Upper lobe of left lung (tissue), 6 donors: ENCODE results near the gene MED8. TPM values are rescaled to one million over a fixed set of nuclear protein-coding genes. Genes with fewer than 3 reads are reported as not detected.

Source experiments
- ATAC-seq, 2 donors: fragments of 200-7000 bp; cut with Tn5 transposase; one replicate each; pipeline ENCODE4 v1.9.1; 2022; ENCODE audit warnings: mild to moderate bottlenecking in 2 of 2, moderate library complexity in 2 of 2; ENCODE audit not compliant: low FRiP score in 2 of 2
- DNase-seq, 2 donors: peaks; one replicate each; pipeline ENCODE4 v3.0.0-alpha.2; 2019 to 2020
- H3K27ac ChIP-seq, 4 donors: fragments of 200-600 bp; sonication (generic); one replicate each; pipeline ENCODE4 v1.5.1; 2016 to 2019
- H3K27me3 ChIP-seq, 4 donors: fragments of 200-600 bp; sonication (generic); one replicate each; pipeline ENCODE4 v1.5.1; 2017 to 2019
- H3K36me3 ChIP-seq, 4 donors: fragments of 200-600 bp; sonication (generic); one replicate each; pipeline ENCODE4 v1.5.1; 2016 to 2019
- H3K4me1 ChIP-seq, 4 donors: fragments of 200-600 bp; sonication (generic); one replicate each; pipeline ENCODE4 v1.5.1; 2018 to 2019
- H3K4me3 ChIP-seq, 4 donors: fragments of 200-600 bp; sonication (generic); one replicate each; pipeline ENCODE4 v1.5.1; 2017 to 2019; ENCODE audit warnings: mild to moderate bottlenecking in 2 of 4, moderate library complexity in 1 of 4
- H3K9me3 ChIP-seq, 4 donors: fragments of 200-600 bp; sonication (generic); one replicate each; pipeline ENCODE4 v1.5.1; 2018 to 2019
- EP300 ChIP-seq, 4 donors: sonication (generic); formaldehyde crosslinking; IDR thresholded peaks; one replicate each; pipeline ENCODE4 v1.5.1; 2017; ENCODE audit warnings: antibody characterized with exemption in 4 of 4, control low read depth in 2 of 4
- POLR2A ChIP-seq, 4 donors: fragments of 450-650 bp; IDR thresholded peaks; one replicate each; pipeline ENCODE4 v1.5.1; 2016 to 2017; ENCODE audit warnings: antibody characterized with exemption in 4 of 4, mild to moderate bottlenecking in 2 of 4
- POLR2AphosphoS5 ChIP-seq, 2 donors: sonication (generic); formaldehyde crosslinking; IDR thresholded peaks; one replicate each; pipeline ENCODE4 v1.5.1; 2017; ENCODE audit warnings: antibody characterized with exemption in 2 of 2
- WGBS, 2 donors: methylation state at CpG; one replicate each; pipeline ENCODE4 v1.1.5; 2017 to 2018; 5-methylcytosine and 5-hydroxymethylcytosine counted together
- total RNA-seq, 6 donors: library from RNA; depleted of rRNA in 4 of 6; stranded (reverse); fragments of >200 nt in 4 of 6; gene quantifications; one replicate each; pipeline versions ENCODE4 v1.1.0 to v1.2.1, GENCODE V29; 2016 to 2021
- TF ChIP-seq, protein P1 (sequence below), 6 experiments: fragments of 450-650 bp in 4 of 6; fragments of 200-600 bp in 2 of 6; sonication (generic) in 2 of 6; IDR thresholded peaks; one replicate each; pipeline ENCODE4 v1.5.1; 2016 to 2019; ENCODE audit warnings: antibody characterized with exemption in 6 of 6
- donor health status: DM: no; HTN: no; CAD: no; lungs with moderate emphysema.
- donor health status: DM: no; HTN: yes; CAD: no; lungs with severe emphysema.

The MED8 gene
- total RNA-seq, 6 donors from 2014 or later: 13.8 to 59.7 (median 38.4) TPM

DNA sequence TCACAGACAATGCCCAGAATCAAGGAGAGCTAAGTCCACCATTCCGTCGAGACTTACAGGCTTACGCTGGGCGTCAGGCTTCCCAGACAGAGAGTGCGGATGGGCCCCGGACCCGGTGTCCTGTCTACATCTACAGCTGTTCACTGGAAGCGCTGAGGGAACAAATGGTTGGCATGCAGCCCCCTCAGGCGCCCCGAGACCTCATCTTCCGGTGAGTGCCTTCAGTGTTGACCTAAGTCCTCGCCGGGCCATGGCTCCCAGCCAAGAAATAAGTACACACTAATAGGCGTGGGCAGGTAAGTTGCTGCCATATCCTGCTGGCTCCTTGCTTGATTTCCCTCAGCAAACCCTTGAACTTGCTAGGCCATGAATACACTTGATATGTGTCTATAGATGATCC, 37.9 kb upstream of the MED8 start:
- Histone ChIP-seq H3K9me3 (no peaks in the 10 kb centered on the region), H3K27ac (no peak overlapping the region), H3K4me3 (no peak overlapping the region), H3K4me1 (peaks cover 0 to 4% (median 2%) of the 10 kb centered on the region in 4 donors), H3K36me3 (peaks cover 57 to 96% (median 95%) of the 10 kb centered on the region in 4 donors), H3K27me3 (no peaks in the 10 kb centered on the region)
- DNase-seq: peak in 1 of 2 donors; percentile 79
- no peak for ATAC-seq
- WGBS, 2 donors: 82 to 83% methylated on average over 9 to 14 of the region's 14 CpGs
- TF ChIP-seq, protein P1, sequence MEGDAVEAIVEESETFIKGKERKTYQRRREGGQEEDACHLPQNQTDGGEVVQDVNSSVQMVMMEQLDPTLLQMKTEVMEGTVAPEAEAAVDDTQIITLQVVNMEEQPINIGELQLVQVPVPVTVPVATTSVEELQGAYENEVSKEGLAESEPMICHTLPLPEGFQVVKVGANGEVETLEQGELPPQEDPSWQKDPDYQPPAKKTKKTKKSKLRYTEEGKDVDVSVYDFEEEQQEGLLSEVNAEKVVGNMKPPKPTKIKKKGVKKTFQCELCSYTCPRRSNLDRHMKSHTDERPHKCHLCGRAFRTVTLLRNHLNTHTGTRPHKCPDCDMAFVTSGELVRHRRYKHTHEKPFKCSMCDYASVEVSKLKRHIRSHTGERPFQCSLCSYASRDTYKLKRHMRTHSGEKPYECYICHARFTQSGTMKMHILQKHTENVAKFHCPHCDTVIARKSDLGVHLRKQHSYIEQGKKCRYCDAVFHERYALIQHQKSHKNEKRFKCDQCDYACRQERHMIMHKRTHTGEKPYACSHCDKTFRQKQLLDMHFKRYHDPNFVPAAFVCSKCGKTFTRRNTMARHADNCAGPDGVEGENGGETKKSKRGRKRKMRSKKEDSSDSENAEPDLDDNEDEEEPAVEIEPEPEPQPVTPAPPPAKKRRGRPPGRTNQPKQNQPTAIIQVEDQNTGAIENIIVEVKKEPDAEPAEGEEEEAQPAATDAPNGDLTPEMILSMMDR (IDR thresholded peaks at IDR 0.05): no peak
- TF ChIP-seq POLR2A (IDR thresholded peaks at IDR 0.05) (no peak), EP300 (IDR thresholded peaks at IDR 0.05) (no peak), POLR2AphosphoS5 (IDR thresholded peaks at IDR 0.05) (no peak)

DNA sequence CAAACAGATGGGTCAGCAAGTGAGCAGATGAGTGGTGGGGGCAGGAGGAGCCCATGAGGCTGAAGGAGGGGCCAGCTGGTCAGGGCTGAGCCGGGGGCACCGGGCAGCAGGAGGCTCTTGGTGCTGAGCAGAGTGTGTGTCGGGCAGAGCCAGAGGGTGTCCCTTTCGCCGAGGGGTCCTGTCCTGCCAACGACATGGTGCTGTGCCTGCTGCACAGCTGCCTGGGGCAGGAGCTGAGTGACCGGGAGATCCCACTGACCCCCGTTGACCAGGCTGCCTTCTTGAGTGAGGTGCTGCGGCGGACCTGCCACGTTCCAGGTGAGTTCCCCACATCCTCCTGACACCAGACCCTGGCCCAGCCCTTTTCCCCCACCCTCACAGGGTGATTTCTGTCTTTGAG, 36.6 kb upstream of the MED8 start:
- H3K36me3 ChIP-seq: peaks cover 52 to 96% (median 95%) of the 10 kb centered on the region in 4 donors
- DNase-seq: no peak
- no peaks in the 10 kb centered on the region for H3K9me3 ChIP-seq
- ATAC-seq: no peak
- H3K4me3 ChIP-seq: no peak overlapping the region
- 85 to 98% methylated on average over 11 of the region's 11 CpGs for WGBS, 2 donors
- H3K4me1 ChIP-seq: peaks cover 0 to 4% (median 2%) of the 10 kb centered on the region in 4 donors
- H3K27me3 ChIP-seq: no peaks in the 10 kb centered on the region
- H3K27ac ChIP-seq: no peak overlapping the region
- TF ChIP-seq, protein P1 (IDR thresholded peaks at IDR 0.05): no peak
- TF ChIP-seq EP300 (IDR thresholded peaks at IDR 0.05) (no peak), POLR2A (IDR thresholded peaks at IDR 0.05) (no peak), POLR2AphosphoS5 (IDR thresholded peaks at IDR 0.05) (no peak)

DNA sequence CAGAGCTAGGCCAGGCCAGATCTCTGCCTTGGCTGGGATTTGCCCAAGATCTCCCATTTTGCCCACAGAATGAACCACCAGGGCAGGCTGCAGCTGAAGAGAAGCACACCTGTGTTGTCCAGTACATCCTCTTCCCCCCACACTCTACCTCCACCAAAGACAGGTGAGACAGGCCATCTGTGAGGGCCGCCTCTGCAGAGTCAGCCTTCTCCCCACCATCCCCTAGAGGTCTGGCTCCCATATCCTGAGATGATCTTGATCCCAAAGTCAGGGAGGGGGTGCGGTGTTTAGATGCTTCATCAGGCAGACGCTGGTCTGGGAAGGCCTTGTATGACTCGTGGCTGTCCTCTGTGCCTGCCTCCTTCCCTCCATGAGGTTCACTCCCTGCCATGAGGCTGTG, 35.4 kb upstream of the MED8 start:
- TF ChIP-seq, protein P1 (IDR thresholded peaks at IDR 0.05): no peak
- TF ChIP-seq POLR2A (IDR thresholded peaks at IDR 0.05) (no peak), POLR2AphosphoS5 (IDR thresholded peaks at IDR 0.05) (no peak), EP300 (IDR thresholded peaks at IDR 0.05) (no peak)
- Histone ChIP-seq H3K36me3 (peaks cover 50 to 96% (median 95%) of the 10 kb centered on the region in 4 donors), H3K27ac (no peak overlapping the region), H3K4me1 (peaks cover 0 to 4% (median 2%) of the 10 kb centered on the region in 4 donors), H3K9me3 (no peaks in the 10 kb centered on the region), H3K4me3 (no peak overlapping the region), H3K27me3 (no peaks in the 10 kb centered on the region)
- ATAC-seq: no peak
- no peak for DNase-seq
- 92% methylated on average over 4 of the region's 4 CpGs for WGBS, 2 donors

DNA sequence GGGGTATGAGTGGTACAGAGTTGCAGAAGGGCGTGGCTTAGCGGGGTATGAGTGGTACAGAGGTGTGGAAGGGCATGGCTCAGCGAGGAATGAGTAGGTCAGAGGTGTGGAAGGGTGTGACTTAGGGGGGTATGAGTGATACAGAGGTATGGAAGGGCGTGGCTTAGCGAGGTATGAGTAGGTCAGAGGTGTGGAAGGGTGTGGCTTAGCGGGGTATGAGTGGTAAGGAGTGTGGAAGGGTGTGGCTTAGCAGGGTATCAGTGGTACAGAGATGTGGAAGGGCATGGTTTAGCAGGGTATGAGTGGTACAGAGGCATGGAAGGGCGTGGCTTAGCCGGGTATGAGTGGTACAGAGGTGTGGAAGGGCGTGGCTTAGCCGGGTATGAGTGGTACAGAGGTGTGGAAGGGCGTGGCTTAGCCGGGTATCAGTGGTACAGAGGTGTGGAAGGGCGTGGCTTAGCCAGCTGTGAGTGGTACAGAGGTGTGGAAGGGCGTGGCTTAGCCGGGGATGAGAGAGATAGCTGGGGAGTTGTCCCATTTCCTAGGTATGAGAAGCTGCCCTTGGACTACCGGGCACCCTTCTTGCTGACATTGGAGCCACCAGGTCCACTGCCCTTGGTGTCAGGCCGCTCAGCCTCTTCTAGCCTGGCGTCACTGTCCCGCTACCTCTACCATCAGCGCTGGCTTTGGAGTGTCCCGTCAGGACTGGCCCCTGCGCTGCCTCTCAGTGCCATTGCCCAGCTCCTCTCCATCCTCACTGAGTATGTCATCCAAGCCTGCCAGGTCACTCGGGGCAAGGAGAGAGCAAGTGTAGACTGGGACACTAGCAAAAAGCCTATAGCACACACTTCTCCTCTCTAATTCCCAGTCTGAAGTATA, 34.3 kb upstream of the MED8 start:
- Histone ChIP-seq H3K9me3 (no peaks in the 10 kb centered on the region), H3K27me3 (no peaks in the 10 kb centered on the region), H3K4me3 (no peak overlapping the region), H3K27ac (peak overlapping the region in 1 of 4 donors; percentile 12), H3K36me3 (peaks cover 59 to 96% (median 94%) of the 10 kb centered on the region in 4 donors), H3K4me1 (peaks cover 0 to 4% (median 2%) of the 10 kb centered on the region in 4 donors)
- ATAC-seq: no peak
- WGBS, 2 donors: 82 to 87% methylated on average over 20 to 23 of the region's 23 CpGs
- no peak for TF ChIP-seq POLR2A (IDR thresholded peaks at IDR 0.05)
- TF ChIP-seq, protein P1 (IDR thresholded peaks at IDR 0.05): no peak
- no peak for TF ChIP-seq POLR2AphosphoS5 (IDR thresholded peaks at IDR 0.05)
- no peak for TF ChIP-seq EP300 (IDR thresholded peaks at IDR 0.05)
- DNase-seq: no peak
